Spleen (tissue), 7 donors: ENCODE measurements around the gene RHOU.

ENCODE experiments used
- CTCF ChIP-seq, 11 experiments: fragments of 200-600 bp in 7 of 11; fragments of 450-650 bp in 4 of 11; sonication (generic) in 4 of 11; IDR thresholded peaks in 8 of 11; conservative IDR thresholded peaks in 3 of 11; 1 replicate in 7 of 11; 2 replicates in 4 of 11; pipeline versions ENCODE4 v1.4.0 to v1.8.0; 2016 to 2021; ENCODE audit warnings: antibody characterized with exemption in 11 of 11, inconsistent platforms in 4 of 11, mild to moderate bottlenecking in 1 of 11
- POLR2A ChIP-seq, 3 donors: fragments of 450-650 bp; IDR thresholded peaks; one replicate each; pipeline ENCODE4 v1.5.1; 2017; ENCODE audit warnings: antibody characterized with exemption in 3 of 3, mild to moderate bottlenecking in 1 of 3
- donor health status: DM: no; HTN: no; CAD: no; lungs with moderate emphysema.
- donor health status: DM: no; HTN: no; CAD: no.
- donor health status: DM: no; HTN: no; CAD: no.

- TF ChIP-seq POLR2A (IDR thresholded peaks at IDR 0.05), result no peak
- TF ChIP-seq CTCF (IDR thresholded peaks at IDR 0.05 in 8 of 11, conservative IDR thresholded peaks at IDR 0.05 in 3 of 11), result no peak
Observed at GRCh38 chr1:228747301-228747935, 12.1 kb downstream of the RHOU start.
